DMS79 treated with DMSO at 0.1 percent for 48 hours (cell line): Measurements from ENCODE around the gene OR4N2.
"Not testable (repeated sequence)": the region's sequence is repeated elsewhere in the genome, so short reads cannot be mapped to it uniquely, and the experiment has no call there.

Source experiments
- DNase-seq: peaks from one replicate; lab custom pipeline; 2025; lab: John Stamatoyannopoulos, UW

Gene OR4N2

GRCh38 chr14:19803470-19803869 is at the start of gene OR4N2:
TSS of gene OR4N2 (plus strand) at chr14:19803770. CDS start at chr14:19827449, 23,679 bp downstream.
- not testable (repeated sequence) for DNase-seq

GRCh38 chr14:19754172-19754571 is 49.4 kb upstream of the OR4N2 start:
- DNase-seq = no peak

GRCh38 chr14:19771491-19771890 is 32.1 kb upstream of the OR4N2 start:
- DNase-seq = not testable (repeated sequence)

- no peak for DNase-seq
Observed at GRCh38 chr14:19771895-19772430, 31.6 kb upstream of the OR4N2 start.

- not testable (repeated sequence) for DNase-seq
Observed at GRCh38 chr14:19772454-19772853, 31.1 kb upstream of the OR4N2 start.

- DNase-seq = not testable (repeated sequence)
Observed at GRCh38 chr14:19773204-19773603, 30.4 kb upstream of the OR4N2 start, which contains the start of gene OR4M1. TSS of gene OR4M1 (plus strand) at chr14:19773504. CDS start at chr14:19780323, 6,819 bp downstream.

GRCh38 chr14:19775587-19775986 is 28.0 kb upstream of the OR4N2 start:
- no peak for DNase-seq

GRCh38 chr14:19785848-19786247 is 17.7 kb upstream of the OR4N2 start:
- DNase-seq = not testable (repeated sequence)

- DNase-seq = not testable (repeated sequence)
Observed at GRCh38 chr14:19787318-19787717, 16.3 kb upstream of the OR4N2 start.

- DNase-seq = not testable (repeated sequence)
Observed at GRCh38 chr14:19788150-19788549, 15.4 kb upstream of the OR4N2 start.

- not testable (repeated sequence) for DNase-seq
Observed at GRCh38 chr14:19796520-19797108, 7.0 kb upstream of the OR4N2 start.

GRCh38 chr14:19799880-19800279 is 3.7 kb upstream of the OR4N2 start:
- DNase-seq = no peak

- no peak for DNase-seq
Observed at GRCh38 chr14:19800282-19801117, 3.1 kb upstream of the OR4N2 start.

- DNase-seq = no peak
Observed at GRCh38 chr14:19801118-19801464, 2.5 kb upstream of the OR4N2 start.

GRCh38 chr14:19813171-19813920 is 9.8 kb downstream of the OR4N2 start:
- DNase-seq = not testable (repeated sequence)

GRCh38 chr14:19819879-19820278 is 16.3 kb downstream of the OR4N2 start:
- not testable (repeated sequence) for DNase-seq

GRCh38 chr14:19821016-19821415 is 17.4 kb downstream of the OR4N2 start:
- not testable (repeated sequence) for DNase-seq

GRCh38 chr14:19823178-19823577 is 19.6 kb downstream of the OR4N2 start:
- no peak for DNase-seq

- no peak for DNase-seq
Observed at GRCh38 chr14:19823765-19824164, 20.2 kb downstream of the OR4N2 start.

GRCh38 chr14:19827626-19828244 is 24.2 kb downstream of the OR4N2 start:
- not testable (repeated sequence) for DNase-seq

- no peak for DNase-seq
Observed at GRCh38 chr14:19828314-19828713, 24.7 kb downstream of the OR4N2 start.
